Astrocyte of the spinal cord (primary cell): ENCODE data around the gene MKKS.
A peak's percentile ranks its signal among the peaks of the same experiment; 100 is the strongest.

ENCODE experiments used
- DNase-seq: peaks from one replicate; pipeline ENCODE4 v3.0.0; 2011; ENCODE audit warnings: low read depth, low spot score
- H3K4me3 ChIP-seq: 2 replicates; pipeline ENCODE4 v1.5.1; 2011; ENCODE audit warnings: low read depth, mild to moderate bottlenecking, low read length, moderate library complexity
- CTCF ChIP-seq: IDR thresholded peaks from 2 replicates; pipeline ENCODE4 v1.5.1; 2012; ENCODE audit warnings: low read depth, mild to moderate bottlenecking, low read length, inconsistent platforms
- in situ Hi-C: cut with HindIII; loops from 2 replicates; pipeline ENCODE4 v1.10.0; 2017; ENCODE audit warnings: low sequenced_read_pairs

The MKKS gene

GRCh38 chr20:10467681-10468339, 33.8 kb upstream of the MKKS start:
- DNase-seq = no peak
- in situ Hi-C loops = no loop called here
- TF ChIP-seq CTCF = no peak
- H3K4me3 ChIP-seq = no peak overlapping the region

GRCh38 chr20:10466855-10467254, 32.8 kb upstream of the MKKS start:
- no peak overlapping the region for H3K4me3 ChIP-seq
- no peak for TF ChIP-seq CTCF
- no peak for DNase-seq
- in situ Hi-C loops = no loop called here

- in situ Hi-C loops = no loop called here
- TF ChIP-seq CTCF = no peak
- DNase-seq = peak; percentile 26
- no peak overlapping the region for H3K4me3 ChIP-seq
Observed at GRCh38 chr20:10466325-10466724, 32.3 kb upstream of the MKKS start.

- TF ChIP-seq CTCF = no peak
- H3K4me3 ChIP-seq = no peak overlapping the region
- DNase-seq = no peak
- in situ Hi-C loops = no loop called here
Observed at GRCh38 chr20:10465135-10465534, 31.1 kb upstream of the MKKS start.

GRCh38 chr20:10463622-10464021, 29.6 kb upstream of the MKKS start:
- no peak for TF ChIP-seq CTCF

GRCh38 chr20:10462516-10462915, 28.5 kb upstream of the MKKS start:
- in situ Hi-C loops = no loop called here
- no peak for DNase-seq
- H3K4me3 ChIP-seq = no peak overlapping the region
- TF ChIP-seq CTCF = no peak

More at GRCh38 chr20:10463622-10464021, 29.6 kb upstream of the MKKS start:
- H3K4me3 ChIP-seq = no peak overlapping the region
- in situ Hi-C loops = no loop called here
- DNase-seq = no peak
